Measurements from ENCODE around the gene XXYLT1. TPM values are rescaled to one million over a fixed set of nuclear protein-coding genes. Genes with fewer than 3 reads are reported as not detected.

XXYLT1 gene
- total RNA-seq, 1 donor from 2014 or later, result 10.5 TPM

GRCh38 chr3:195101001-195101583 is 169.9 kb downstream of the XXYLT1 start:
- DNase-seq (ENCODE audit: low read depth), result peak; percentile 39
- no peaks in the 10 kb centered on the region for H3K36me3 ChIP-seq (ENCODE audit: control insufficient read depth, insufficient read depth, low read length)
- H3K27me3 ChIP-seq (ENCODE audit: control insufficient read depth, insufficient read depth, low read length), result no peaks in the 10 kb centered on the region
- no peak for TF ChIP-seq CTCF (IDR thresholded peaks at IDR 0.05; ENCODE audit: insufficient read depth, low read length, severe bottlenecking)
- no peak for FAIRE-seq
- H3K4me3 ChIP-seq (ENCODE audit: low read depth, low read length), result no peak overlapping the region

GRCh38 chr3:195099951-195100785 is 170.8 kb downstream of the XXYLT1 start:
- Histone ChIP-seq H3K4me3 (ENCODE audit: low read depth, low read length) (no peak overlapping the region), H3K27me3 (ENCODE audit: control insufficient read depth, insufficient read depth, low read length) (no peaks in the 10 kb centered on the region), H3K36me3 (ENCODE audit: control insufficient read depth, insufficient read depth, low read length) (no peaks in the 10 kb centered on the region)
- TF ChIP-seq CTCF (IDR thresholded peaks at IDR 0.05; ENCODE audit: insufficient read depth, low read length, severe bottlenecking), result no peak
- DNase-seq (ENCODE audit: low read depth), result no peak
- no peak for FAIRE-seq

GRCh38 chr3:195098741-195099525 is 172.0 kb downstream of the XXYLT1 start:
- H3K4me3 ChIP-seq (ENCODE audit: low read depth, low read length), result no peak overlapping the region
- H3K27me3 ChIP-seq (ENCODE audit: control insufficient read depth, insufficient read depth, low read length), result no peaks in the 10 kb centered on the region
- no peak for TF ChIP-seq CTCF (IDR thresholded peaks at IDR 0.05; ENCODE audit: insufficient read depth, low read length, severe bottlenecking)
- H3K36me3 ChIP-seq (ENCODE audit: control insufficient read depth, insufficient read depth, low read length), result no peaks in the 10 kb centered on the region
- DNase-seq (ENCODE audit: low read depth) (no peak), FAIRE-seq (no peak)

GRCh38 chr3:195097331-195098255 is 173.4 kb downstream of the XXYLT1 start:
- DNase-seq (ENCODE audit: low read depth), result peak; percentile 97
- Histone ChIP-seq H3K36me3 (ENCODE audit: control insufficient read depth, insufficient read depth, low read length) (no peaks in the 10 kb centered on the region), H3K4me3 (ENCODE audit: low read depth, low read length) (no peak overlapping the region), H3K27me3 (ENCODE audit: control insufficient read depth, insufficient read depth, low read length) (no peaks in the 10 kb centered on the region)
- TF ChIP-seq CTCF (IDR thresholded peaks at IDR 0.05; ENCODE audit: insufficient read depth, low read length, severe bottlenecking), result no peak
- FAIRE-seq, result no peak
